Sigmoid colon (tissue), 7 donors: Measurements from ENCODE around the gene P4HA1. TPM values are rescaled to one million over a fixed set of nuclear protein-coding genes. Genes with fewer than 3 reads are reported as not detected.

ENCODE experiments used
- DNase-seq: peaks from one replicate; pipeline ENCODE4 v3.0.0-alpha.2; 2019
- H3K27ac ChIP-seq, 4 donors: fragments of 200-600 bp; sonication (generic); one replicate each; pipeline ENCODE4 v1.5.1; 2016 to 2019; ENCODE audit warnings: mild to moderate bottlenecking in 1 of 4
- H3K27me3 ChIP-seq, 3 donors: fragments of 200-600 bp; sonication (generic); one replicate each; pipeline ENCODE4 v1.5.1; 2019; ENCODE audit warnings: mild to moderate bottlenecking in 1 of 3
- H3K36me3 ChIP-seq, 4 donors: fragments of 200-600 bp; sonication (generic); one replicate each; pipeline ENCODE4 v1.5.1; 2016 to 2019
- H3K4me1 ChIP-seq, 4 donors: fragments of 200-600 bp; sonication (generic); one replicate each; pipeline ENCODE4 v1.5.1; 2017 to 2019
- H3K4me3 ChIP-seq, 4 donors: fragments of 200-600 bp; sonication (generic); one replicate each; pipeline ENCODE4 v1.5.1; 2017 to 2019; ENCODE audit warnings: mild to moderate bottlenecking in 2 of 4, moderate library complexity in 1 of 4
- H3K9me3 ChIP-seq, 4 donors: fragments of 200-600 bp in 3 of 4; sonication (generic) in 3 of 4; one replicate each; pipeline versions ENCODE4 v1.5.1 to v1.6.1; 2013 to 2019
- EP300 ChIP-seq, 4 donors: sonication (generic); formaldehyde crosslinking; IDR thresholded peaks; one replicate each; pipeline ENCODE4 v1.6.1; 2017; ENCODE audit warnings: antibody characterized with exemption in 4 of 4
- POLR2A ChIP-seq, 2 donors: fragments of 450-650 bp; IDR thresholded peaks; one replicate each; pipeline ENCODE4 v1.6.1; 2016; ENCODE audit warnings: antibody characterized with exemption in 2 of 2, mild to moderate bottlenecking in 2 of 2, moderate library complexity in 2 of 2
- POLR2AphosphoS5 ChIP-seq, 4 donors: sonication (generic); formaldehyde crosslinking; IDR thresholded peaks; one replicate each; pipeline ENCODE4 v1.6.1; 2017; ENCODE audit warnings: antibody characterized with exemption in 4 of 4
- WGBS, 2 donors: extraction: QIAGEN DNeasy Blood & Tissue Kit; methylation state at CpG; one replicate each; pipeline ENCODE4 v1.1.7; 2013; 5-methylcytosine and 5-hydroxymethylcytosine counted together
- intact Hi-C: fragments of 100-400 bp; cut with DNase I; formaldehyde crosslinking; loops from one replicate; pipeline ENCODE4 v1.15.1; 2023
- polyA plus RNA-seq, 3 donors: library from polyadenylated mRNA; stranded (reverse); fragments of 200-250 nt; gene quantifications; one replicate each; pipeline ENCODE4 v1.2.3, GENCODE V29; 2013
- total RNA-seq, 4 donors: library from RNA; depleted of rRNA; stranded (reverse); fragments of >200 nt; gene quantifications; one replicate each; pipeline ENCODE4 v1.1.0, GENCODE V29; 2016
- TF ChIP-seq, protein P1 (sequence below), 4 experiments: fragments of 450-650 bp in 3 of 4; fragments of 200-600 bp in 1 of 4; IDR thresholded peaks; one replicate each; pipeline ENCODE4 v1.5.1; 2016 to 2019; ENCODE audit warnings: antibody characterized with exemption in 4 of 4, mild to moderate bottlenecking in 3 of 4, moderate library complexity in 2 of 4
- donor health status: healthy with polysubstance abuse.
- donor health status: Bipolar disorder and iron deficiency.
- donor health status: healthy.

Gene P4HA1
- total and polyA plus RNA-seq, 7 donors, result 4.2 to 25.0 (median 15.2) TPM

GRCh38 chr10:73021050-73021449, 75.6 kb downstream of the P4HA1 start:
- Histone ChIP-seq H3K4me1 (peaks cover 0 to 14% (median 6%) of the 10 kb centered on the region in 4 donors), H3K9me3 (no peaks in the 10 kb centered on the region), H3K27me3 (no peaks in the 10 kb centered on the region), H3K27ac (no peak overlapping the region), H3K4me3 (no peak overlapping the region), H3K36me3 (peaks cover 0 to 17% (median 6%) of the 10 kb centered on the region in 4 donors)
- TF ChIP-seq POLR2AphosphoS5 (IDR thresholded peaks at IDR 0.05), result no peak
- TF ChIP-seq, protein P1, sequence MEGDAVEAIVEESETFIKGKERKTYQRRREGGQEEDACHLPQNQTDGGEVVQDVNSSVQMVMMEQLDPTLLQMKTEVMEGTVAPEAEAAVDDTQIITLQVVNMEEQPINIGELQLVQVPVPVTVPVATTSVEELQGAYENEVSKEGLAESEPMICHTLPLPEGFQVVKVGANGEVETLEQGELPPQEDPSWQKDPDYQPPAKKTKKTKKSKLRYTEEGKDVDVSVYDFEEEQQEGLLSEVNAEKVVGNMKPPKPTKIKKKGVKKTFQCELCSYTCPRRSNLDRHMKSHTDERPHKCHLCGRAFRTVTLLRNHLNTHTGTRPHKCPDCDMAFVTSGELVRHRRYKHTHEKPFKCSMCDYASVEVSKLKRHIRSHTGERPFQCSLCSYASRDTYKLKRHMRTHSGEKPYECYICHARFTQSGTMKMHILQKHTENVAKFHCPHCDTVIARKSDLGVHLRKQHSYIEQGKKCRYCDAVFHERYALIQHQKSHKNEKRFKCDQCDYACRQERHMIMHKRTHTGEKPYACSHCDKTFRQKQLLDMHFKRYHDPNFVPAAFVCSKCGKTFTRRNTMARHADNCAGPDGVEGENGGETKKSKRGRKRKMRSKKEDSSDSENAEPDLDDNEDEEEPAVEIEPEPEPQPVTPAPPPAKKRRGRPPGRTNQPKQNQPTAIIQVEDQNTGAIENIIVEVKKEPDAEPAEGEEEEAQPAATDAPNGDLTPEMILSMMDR (IDR thresholded peaks at IDR 0.05), result no peak
- TF ChIP-seq EP300 (IDR thresholded peaks at IDR 0.05), result no peak
- TF ChIP-seq POLR2A (IDR thresholded peaks at IDR 0.05), result no peak
- intact Hi-C loops, result no loop called here
- DNase-seq, result no peak
- WGBS, 2 donors, result 93 to 97% methylated on average over 1 of the region's 1 CpG

DNA sequence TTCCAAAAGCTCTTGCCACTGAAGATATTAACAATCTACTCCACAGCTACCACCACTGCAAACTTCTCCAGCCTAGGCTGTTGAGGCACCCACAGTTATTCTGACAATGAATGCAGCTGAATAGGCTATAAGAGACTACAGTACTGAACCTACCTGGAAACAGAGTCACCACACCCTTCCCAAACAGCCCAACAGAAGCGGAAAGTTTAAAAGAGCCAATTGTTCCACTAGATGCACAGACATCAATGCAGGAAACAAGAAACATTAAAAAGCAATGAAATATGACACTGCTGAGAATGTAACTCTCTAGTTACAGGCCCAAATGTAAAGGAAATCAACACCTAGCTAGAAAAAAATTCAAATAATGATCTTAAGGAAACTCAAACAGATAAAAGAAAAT, 77.6 kb downstream of the P4HA1 start:
- intact Hi-C loops, result no loop called here
- DNase-seq, result no peak
- WGBS, 2 donors, result 65 to 85% methylated on average over 1 of the region's 1 CpG
- Histone ChIP-seq H3K4me1 (peaks cover 0 to 14% (median 6%) of the 10 kb centered on the region in 4 donors), H3K9me3 (no peaks in the 10 kb centered on the region), H3K36me3 (peaks cover 0 to 34% (median 7%) of the 10 kb centered on the region in 4 donors), H3K27ac (no peak overlapping the region), H3K27me3 (no peaks in the 10 kb centered on the region), H3K4me3 (no peak overlapping the region)
- TF ChIP-seq POLR2AphosphoS5 (IDR thresholded peaks at IDR 0.05) (no peak), EP300 (IDR thresholded peaks at IDR 0.05) (no peak), POLR2A (IDR thresholded peaks at IDR 0.05) (no peak)
- TF ChIP-seq, protein P1 (IDR thresholded peaks at IDR 0.05), result no peak

GRCh38 chr10:73018632-73019031, 78.0 kb downstream of the P4HA1 start:
- 95 to 97% methylated on average over 1 of the region's 1 CpG for WGBS, 2 donors
- H3K27ac ChIP-seq, result no peak overlapping the region

GRCh38 chr10:73017955-73018480, 78.6 kb downstream of the P4HA1 start:
- Histone ChIP-seq H3K4me1 (peaks cover 0 to 14% (median 6%) of the 10 kb centered on the region in 4 donors), H3K36me3 (peaks cover 0 to 44% (median 11%) of the 10 kb centered on the region in 4 donors), H3K9me3 (no peaks in the 10 kb centered on the region), H3K27me3 (no peaks in the 10 kb centered on the region), H3K4me3 (no peak overlapping the region), H3K27ac (no peak overlapping the region)
- no peak for DNase-seq
- WGBS, 2 donors, result 85 to 94% methylated on average over 2 of the region's 2 CpGs
- intact Hi-C loops, result no loop called here
- TF ChIP-seq, protein P1 (IDR thresholded peaks at IDR 0.05), result no peak
- TF ChIP-seq POLR2AphosphoS5 (IDR thresholded peaks at IDR 0.05) (no peak), POLR2A (IDR thresholded peaks at IDR 0.05) (no peak), EP300 (IDR thresholded peaks at IDR 0.05) (no peak)

More at GRCh38 chr10:73018632-73019031, 78.0 kb downstream of the P4HA1 start:
- no peak for DNase-seq
- no peaks in the 10 kb centered on the region for H3K27me3 ChIP-seq
- H3K4me3 ChIP-seq, result no peak overlapping the region
- TF ChIP-seq EP300 (IDR thresholded peaks at IDR 0.05), result no peak
- no peaks in the 10 kb centered on the region for H3K9me3 ChIP-seq
- intact Hi-C loops, result no loop called here
- H3K4me1 ChIP-seq, result peaks cover 0 to 14% (median 6%) of the 10 kb centered on the region in 4 donors
- peaks cover 0 to 39% (median 7%) of the 10 kb centered on the region in 4 donors for H3K36me3 ChIP-seq

GRCh38 chr10:73015779-73016178, 80.9 kb downstream of the P4HA1 start:
- H3K9me3 ChIP-seq, result no peaks in the 10 kb centered on the region
- no peak overlapping the region for H3K27ac ChIP-seq
- H3K36me3 ChIP-seq, result peaks cover 0 to 46% (median 13%) of the 10 kb centered on the region in 4 donors
- no peaks in the 10 kb centered on the region for H3K27me3 ChIP-seq
- WGBS, 2 donors, result 95 to 96% methylated on average over 2 of the region's 2 CpGs
- no peak for DNase-seq
- H3K4me1 ChIP-seq, result peaks cover 0 to 14% (median 6%) of the 10 kb centered on the region in 4 donors
- H3K4me3 ChIP-seq, result no peak overlapping the region
- intact Hi-C loops, result no loop called here
- no peak for TF ChIP-seq POLR2AphosphoS5 (IDR thresholded peaks at IDR 0.05)
- TF ChIP-seq POLR2A (IDR thresholded peaks at IDR 0.05), result no peak
- TF ChIP-seq, protein P1 (IDR thresholded peaks at IDR 0.05), result no peak
- no peak for TF ChIP-seq EP300 (IDR thresholded peaks at IDR 0.05)
